GM15510 (cell line): ENCODE data around the gene GPRIN3.

Experiments used
- POLR2A ChIP-seq: IDR thresholded peaks from 3 replicates; pipeline ENCODE4 v1.6.1; 2011; ENCODE audit warnings: borderline replicate concordance; ENCODE audit not compliant: insufficient read length; ENCODE audit errors: extremely low read depth

Gene GPRIN3

DNA sequence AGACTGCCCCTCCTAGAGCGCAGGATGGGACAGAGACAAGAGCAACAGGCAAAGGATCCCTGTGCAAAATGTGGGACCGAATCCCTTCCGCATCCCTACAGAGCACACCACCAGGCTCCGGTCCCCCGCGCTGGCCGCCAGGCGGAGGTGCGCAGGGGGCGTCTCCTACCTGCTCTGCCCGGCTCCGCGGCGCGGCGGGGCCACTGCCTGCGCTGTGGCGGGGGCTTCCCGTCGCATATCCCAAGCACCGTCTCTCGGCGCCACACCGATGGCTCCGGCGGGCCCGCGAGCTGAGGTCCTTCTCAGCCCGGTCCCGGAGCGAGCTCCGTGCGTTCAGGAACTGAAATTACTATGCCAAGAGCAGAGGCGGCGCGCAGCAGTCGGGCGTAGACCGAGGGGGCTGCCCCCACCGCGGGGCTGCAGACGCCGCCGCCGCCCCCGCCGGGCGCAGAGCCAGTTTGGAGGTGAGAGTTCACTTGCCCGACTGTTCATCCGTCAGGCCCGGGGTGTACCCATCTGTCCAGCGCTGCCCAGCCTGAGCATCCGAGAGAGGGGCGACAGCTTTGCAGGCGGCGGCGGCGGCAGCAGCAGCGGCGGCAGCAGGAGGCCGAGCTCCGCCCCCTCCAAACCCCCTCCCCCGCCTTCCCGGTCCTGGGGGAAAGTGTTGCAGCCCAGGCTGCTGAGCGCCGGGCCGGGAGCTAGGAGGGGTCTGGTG lies at the start of gene GPRIN3:
Gene GPRIN3 (minus strand): TSS at position 355 of the 715 bp plus-strand sequence. CDS start 57,690 bp downstream, outside the sequence.
- no peak for TF ChIP-seq POLR2A

DNA sequence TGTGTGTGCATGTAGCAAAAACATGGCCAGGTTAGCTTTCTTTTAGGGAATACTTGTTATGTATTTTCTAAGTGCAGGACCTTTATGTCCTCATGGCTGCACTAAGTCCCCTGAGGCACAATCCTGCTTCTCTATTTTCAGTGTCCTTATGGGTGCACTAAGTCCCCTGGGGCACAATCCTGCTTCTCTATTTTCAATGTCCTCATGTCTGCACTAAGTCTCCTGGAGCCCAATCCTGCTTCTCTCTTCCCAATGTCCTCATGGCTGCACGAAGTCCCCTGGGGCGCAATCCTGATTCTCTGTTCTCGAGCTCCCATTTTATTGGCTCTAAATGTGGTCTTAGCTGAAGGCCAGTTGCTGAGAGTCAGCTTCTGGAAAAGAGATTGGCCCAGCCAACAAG lies 49.7 kb upstream of the GPRIN3 start:
- no peak for TF ChIP-seq POLR2A

DNA sequence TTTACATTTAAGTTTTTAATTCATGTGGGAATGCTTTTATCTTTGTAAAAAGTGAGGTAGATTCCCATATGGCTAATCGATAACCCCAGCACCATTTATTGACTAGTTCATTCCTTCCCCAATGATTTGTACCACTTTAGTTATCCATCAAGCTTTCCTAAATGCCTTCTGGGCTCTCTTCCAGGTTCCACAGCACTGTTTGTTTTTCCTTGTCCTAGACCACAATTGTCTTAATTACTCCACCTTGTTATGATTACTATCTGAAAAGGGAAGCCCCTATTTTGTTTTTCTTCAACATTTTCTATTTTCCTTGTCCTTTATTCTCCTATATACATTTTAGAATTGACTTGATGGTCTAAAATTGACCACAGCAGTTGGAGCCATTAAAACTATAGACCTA lies 48.5 kb upstream of the GPRIN3 start:
- TF ChIP-seq POLR2A: no peak

DNA sequence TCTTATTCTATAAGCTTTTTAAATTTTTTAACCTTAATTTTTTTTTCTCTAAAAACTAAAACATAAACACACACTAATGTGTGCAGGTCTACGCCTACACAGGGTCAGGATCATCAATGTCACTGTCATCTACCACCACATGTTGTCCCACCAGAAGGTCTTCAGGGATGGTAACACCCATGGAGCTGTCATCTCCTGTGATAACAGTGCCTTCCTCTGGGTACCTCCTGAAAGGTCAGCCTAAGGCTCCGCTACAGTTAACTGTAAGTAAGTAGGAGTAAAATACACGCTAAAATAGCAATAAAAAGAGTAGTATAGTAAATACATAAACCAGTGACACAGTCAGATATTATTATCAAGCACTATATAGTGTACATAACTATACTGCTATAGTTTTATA lies 45.9 kb upstream of the GPRIN3 start:
- no peak for TF ChIP-seq POLR2A

DNA sequence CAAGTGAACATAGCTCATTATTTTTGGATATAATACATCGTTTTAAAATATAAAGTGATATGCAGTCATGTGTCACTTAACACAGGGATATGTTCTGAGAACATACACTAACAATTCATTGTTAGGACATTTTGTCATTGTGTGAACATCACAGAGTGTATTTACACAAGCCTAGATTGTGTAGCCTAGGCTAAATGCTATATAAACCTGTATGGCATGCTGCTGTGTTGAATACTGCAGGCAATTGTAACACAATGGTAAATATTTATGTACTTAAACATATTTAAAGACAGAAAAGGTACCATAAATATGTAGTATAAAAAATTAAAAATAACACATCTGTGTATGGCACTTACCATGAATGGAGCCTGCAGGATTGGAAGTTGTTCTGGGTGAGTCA lies 44.9 kb upstream of the GPRIN3 start:
- TF ChIP-seq POLR2A: no peak

DNA sequence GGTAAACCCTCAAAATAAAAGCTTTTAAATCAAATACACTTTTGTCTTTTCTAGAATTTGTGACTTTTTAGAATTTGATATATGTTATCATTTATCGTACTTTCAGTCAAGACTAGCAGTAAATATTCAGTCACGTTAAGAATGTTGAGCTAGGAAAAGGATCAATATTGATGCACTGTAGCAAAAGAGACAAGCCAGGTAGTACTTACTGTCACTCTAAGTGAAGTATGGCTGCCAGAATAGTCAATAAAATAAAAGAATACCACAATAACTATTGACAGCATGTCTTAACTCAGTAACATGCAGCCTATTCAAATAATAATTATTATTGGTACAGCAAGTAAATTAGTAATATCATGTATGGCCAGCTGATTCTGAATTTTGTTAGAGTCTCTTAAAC lies 43.6 kb upstream of the GPRIN3 start:
- no peak for TF ChIP-seq POLR2A

DNA sequence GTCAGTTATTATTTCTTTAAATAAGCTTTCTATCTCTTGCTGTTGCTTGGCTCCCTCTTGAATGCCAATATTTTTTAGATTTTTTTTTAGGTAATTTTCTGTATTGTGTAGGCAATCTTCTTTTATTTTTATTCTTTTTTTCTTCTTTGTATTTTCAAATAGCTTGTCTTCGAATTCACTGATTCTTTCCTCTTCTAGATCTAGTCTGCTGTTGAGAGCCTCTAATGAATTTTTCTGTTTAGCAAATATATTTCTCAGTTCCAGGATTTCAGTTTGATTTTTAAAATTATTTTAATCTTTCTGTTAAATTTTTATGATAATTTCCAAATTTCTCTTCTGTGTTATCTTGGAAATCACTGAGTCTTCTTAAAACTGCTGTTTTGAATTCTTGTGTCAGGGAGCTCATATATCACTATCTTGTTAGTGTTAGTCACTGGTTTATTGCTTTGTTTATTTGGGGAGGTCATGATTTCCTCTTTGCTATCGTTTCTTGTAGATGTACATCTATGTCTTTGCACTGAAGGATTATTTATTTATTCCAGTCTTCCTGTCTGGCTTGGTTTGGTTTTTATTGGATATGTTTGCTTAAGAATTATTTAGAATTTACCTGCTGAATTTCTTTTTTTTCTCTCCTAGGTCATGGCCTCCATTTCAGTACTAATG lies 39.9 kb upstream of the GPRIN3 start:
- TF ChIP-seq POLR2A: no peak

DNA sequence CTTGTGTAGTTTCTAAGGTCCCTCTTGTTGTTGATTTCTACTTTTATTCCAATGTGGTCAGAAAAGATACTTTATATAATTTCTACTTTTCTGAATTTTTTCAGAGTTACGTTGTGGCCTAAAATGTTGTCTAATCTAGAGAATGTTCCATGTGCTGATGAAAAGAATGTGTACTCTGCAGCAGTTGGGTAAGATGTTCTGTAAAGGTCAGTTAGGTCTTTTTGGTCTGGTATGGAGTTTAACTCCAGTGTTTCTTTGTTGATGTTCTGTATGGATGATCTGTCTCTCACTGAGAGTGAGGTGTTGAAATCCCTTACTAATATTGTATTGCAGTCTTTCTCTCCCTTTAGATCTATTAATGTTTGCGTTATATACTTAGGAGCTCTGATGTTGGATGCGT lies 37.0 kb upstream of the GPRIN3 start:
- no peak for TF ChIP-seq POLR2A

DNA sequence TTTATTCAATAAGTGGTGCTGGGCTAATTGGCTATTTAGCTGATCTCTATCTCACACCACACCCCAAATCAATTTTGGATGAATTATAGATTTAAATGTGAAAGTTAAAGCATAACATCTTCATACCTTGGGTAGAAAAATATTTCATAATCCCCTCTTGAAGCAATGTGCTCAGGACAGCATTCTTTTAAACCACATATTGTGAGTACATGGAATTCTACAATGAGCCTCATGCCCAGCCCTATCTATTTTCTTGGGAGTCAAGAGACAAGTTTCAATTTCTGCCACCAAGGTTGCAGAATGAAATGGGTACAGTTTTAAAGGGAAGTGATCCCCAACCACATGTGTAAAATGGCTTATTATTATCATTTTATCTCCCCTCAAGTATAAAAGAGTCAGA lies 30.6 kb upstream of the GPRIN3 start:
- no peak for TF ChIP-seq POLR2A

DNA sequence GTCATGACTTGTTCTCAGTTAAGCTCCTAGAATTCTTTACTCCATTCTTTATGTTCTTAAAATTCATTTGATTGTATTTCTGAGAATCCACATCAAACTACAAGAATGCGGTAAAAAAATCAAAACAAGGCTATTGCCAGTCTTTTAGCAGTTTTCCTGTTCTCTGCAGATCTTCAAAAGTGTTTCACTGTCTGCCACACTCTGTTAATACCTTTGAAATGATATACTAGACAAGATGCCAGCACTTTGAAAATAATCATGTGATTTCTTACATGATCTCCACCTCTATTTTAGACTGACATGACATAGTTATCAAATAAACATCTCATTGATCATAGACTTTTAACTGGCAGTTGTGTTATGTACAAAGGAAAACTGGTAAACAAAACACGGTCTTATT lies 30.1 kb upstream of the GPRIN3 start:
- TF ChIP-seq POLR2A: no peak

DNA sequence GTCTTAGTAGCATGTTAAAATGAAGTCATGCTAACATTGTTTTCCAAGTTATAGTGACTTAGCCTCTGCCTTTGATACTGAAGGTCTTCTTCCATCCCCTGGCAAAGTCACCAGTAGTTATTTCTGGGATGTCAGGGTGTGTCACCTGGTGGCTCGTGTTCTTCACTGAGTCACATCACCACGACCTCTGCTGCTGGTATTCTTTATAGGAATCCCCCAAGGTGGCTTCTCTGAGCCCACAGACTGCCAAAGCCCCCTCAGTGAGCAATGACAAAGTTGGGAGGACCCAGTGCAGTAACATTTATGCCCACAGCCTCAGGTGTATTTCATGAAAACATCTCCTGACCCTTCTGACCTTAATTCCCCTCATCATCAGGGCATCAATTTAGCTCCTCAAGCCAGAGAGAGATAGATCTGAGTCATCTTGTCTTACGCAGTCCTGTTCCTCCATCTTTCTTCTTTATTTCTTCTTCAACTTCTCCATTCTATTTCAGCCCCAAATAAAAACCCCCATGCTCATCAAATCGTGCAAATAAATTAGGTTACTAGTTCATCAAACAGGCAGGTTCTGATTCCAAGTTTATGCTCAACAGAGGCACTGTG lies 29.3 kb upstream of the GPRIN3 start:
- no peak for TF ChIP-seq POLR2A

DNA sequence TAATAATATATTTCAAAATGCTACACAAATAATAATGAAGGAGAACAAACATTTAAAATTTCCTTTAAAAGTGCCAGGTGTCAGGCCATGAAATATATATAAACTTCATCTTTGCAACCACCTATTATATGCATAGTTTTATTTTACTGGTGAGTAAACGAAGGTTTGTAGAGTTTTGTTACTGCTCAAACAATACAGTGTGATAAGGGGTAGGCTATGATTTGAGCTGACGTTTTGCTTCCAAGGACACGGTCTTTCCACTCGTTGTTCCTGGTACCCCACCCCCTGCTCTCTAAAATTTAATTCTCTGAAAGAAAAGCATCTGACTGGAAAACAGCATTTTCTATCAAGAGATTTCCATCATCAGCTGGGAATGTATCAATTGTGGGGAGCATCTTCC lies 27.2 kb upstream of the GPRIN3 start:
- TF ChIP-seq POLR2A: no peak

DNA sequence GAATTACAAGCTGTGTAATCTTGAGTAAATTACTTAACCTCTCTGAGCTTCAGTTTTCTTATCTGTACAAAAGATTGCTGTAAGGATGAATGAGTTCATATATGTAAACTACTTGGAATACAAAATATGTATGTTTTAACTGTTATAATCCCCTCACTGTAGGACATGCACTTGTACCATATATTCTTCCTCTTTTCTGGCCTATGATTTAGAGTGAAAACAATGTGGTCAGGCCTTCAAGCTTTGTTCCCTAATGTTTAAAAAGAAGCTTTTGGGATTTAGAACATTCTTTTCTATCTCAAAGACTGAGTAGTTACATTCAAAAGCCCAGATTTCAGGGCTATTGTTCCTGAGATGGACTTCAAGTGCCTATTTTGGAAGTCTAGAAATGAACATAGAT lies 26.7 kb upstream of the GPRIN3 start:
- TF ChIP-seq POLR2A: no peak

DNA sequence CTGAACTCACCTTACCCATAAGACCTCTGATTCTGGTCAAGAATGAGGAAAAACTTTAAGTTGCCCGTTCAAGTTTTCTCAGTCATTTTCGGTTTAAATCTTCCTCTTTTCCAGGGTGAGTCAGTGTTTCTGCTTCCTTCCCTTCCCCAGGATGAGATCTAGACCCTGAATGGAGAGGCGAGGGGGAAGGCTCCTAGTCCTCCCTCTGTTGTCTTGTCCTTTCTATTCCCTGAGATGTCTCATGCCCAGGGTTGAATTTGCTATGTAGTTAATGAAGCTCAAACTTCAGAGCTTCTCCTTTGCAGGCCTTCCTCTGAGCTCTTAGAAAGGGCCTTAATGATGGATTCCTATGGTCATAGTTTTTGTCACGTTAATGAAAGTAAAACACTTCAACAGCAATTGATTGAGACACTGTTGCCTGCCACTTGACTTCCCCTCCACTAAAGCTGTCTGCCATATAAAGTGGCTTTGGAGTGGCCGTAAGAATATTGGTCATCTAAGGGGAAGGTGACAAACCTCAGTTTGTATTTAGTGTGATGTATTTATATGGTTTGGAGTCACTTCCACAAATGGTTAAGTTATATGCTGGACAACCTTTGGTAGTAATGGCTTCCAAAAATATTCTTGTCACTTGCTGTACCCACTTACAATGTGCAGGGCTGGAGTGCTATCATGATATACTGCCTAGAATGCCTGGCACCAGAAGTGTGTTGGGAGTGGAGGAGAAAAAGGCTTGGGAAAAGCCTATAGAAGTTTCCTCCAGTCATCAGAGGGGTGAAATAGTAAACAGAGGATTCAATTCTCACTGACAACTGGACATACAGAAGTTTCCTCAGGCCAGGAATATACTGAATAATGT lies 24.3 kb upstream of the GPRIN3 start:
- TF ChIP-seq POLR2A: no peak

DNA sequence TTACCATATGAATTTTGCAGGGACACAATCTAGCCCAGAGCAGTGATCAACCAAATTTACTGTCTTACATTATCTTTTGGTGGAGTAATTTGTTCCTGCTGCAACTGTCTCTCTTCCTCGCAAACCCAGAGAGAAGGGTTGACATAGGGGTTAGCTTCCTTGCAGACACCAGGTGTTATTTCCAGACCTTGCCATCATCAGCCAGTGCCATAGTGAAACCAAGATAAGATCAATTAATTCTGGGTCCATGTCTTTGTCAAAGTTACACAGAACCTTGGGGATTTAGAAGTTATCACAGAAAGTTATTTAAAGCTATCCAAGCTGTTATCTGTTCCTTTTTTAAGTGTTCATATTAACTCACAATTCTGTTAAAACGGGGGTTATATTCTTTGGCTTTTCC lies 23.6 kb upstream of the GPRIN3 start:
- TF ChIP-seq POLR2A: no peak
